ENCODE data around the gene TTC9C. TPM values are rescaled to one million over a fixed set of nuclear protein-coding genes. Genes with fewer than 3 reads are reported as not detected.

TTC9C gene
- polyA plus RNA-seq, 2 of the 4 experiments (the other 2 are of a cell fraction), result 33.5 to 42.6 TPM

DNA sequence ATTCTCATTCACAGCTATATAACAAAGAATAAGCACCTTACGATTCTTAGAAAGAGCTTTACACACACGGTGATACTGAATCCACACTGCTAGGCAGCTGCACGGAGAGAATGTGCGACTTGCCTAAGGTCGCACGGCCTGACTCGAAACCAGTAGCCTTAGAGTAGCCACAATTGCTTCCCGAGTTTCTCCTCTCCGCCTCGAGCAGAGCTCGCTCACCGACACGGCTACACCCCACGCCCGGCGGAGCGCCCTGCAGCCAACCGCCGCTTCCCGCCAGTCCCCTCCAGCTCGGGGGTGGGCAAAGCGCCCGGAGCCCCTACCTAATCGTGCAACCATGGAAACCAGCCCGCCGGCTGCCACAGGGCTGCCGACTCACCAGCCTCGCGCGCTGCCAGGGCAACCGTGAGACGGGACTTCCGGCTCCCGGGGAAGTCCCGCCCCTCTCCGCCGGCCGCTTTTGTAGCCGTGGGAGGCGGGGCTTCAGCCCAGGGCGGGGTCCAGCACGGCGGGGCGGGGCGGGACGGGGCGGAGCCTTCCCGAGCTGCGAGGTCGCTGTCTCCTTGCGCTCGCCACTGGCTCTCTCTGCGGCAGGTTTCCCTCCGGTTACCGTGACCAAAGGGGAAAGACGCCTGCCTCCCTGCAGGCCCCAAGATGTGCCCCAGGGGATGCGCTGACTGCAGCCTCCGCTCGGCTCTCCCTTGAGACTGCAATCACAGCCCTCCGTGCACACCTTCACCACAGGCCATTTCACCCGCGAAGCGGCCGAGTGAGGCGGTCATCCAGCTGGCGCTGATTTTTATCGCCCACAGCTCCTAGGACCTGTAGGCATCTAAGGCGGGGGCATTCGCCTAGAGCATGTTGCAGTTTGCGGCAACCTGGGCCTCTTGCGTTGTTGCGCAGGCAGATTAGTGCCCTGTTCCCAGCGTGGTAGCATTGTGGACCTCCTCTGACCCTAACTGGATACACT lies 22.1 kb upstream of the TTC9C start:
- peak; percentile 73 to 87 for ATAC-seq
- H3K9me3 ChIP-seq, result no peaks in the 10 kb centered on the region
- DNase-seq (ENCODE audit: low read depth in 1 of 2, low spot score in 1 of 2), result peak; percentile 87 to 90
- H3K4me3 ChIP-seq, result peak overlapping the region; percentile 69
- ChIA-PET POLR2A (interaction anchor here (0.8 to 6.1 kb wide), 11 partner anchors 10 to 293 kb away, joined by 3 to 64 read pairs (median 5); partner anchors contain the start of genes C11orf98, CSKMT, EEF1G and HNRNPUL2), CTCF (interaction anchor here (0.7 to 5.3 kb wide), 12 partner anchors 12 to 318 kb away, joined by 3 to 39 read pairs (median 5); partner anchors contain the start of genes HNRNPUL2 and TTC9C)
- peaks cover 26% of the 10 kb centered on the region for H3K4me1 ChIP-seq
- TF ChIP-seq, protein P1, sequence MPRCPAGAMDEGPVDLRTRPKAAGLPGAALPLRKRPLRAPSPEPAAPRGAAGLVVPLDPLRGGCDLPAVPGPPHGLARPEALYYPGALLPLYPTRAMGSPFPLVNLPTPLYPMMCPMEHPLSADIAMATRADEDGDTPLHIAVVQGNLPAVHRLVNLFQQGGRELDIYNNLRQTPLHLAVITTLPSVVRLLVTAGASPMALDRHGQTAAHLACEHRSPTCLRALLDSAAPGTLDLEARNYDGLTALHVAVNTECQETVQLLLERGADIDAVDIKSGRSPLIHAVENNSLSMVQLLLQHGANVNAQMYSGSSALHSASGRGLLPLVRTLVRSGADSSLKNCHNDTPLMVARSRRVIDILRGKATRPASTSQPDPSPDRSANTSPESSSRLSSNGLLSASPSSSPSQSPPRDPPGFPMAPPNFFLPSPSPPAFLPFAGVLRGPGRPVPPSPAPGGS (IDR thresholded peaks at IDR 0.05), result 0 out of 3 replicates have a peak, but pooled peaks have one; percentile 42
- TF ChIP-seq, protein P2, sequence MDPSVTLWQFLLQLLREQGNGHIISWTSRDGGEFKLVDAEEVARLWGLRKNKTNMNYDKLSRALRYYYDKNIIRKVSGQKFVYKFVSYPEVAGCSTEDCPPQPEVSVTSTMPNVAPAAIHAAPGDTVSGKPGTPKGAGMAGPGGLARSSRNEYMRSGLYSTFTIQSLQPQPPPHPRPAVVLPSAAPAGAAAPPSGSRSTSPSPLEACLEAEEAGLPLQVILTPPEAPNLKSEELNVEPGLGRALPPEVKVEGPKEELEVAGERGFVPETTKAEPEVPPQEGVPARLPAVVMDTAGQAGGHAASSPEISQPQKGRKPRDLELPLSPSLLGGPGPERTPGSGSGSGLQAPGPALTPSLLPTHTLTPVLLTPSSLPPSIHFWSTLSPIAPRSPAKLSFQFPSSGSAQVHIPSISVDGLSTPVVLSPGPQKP (IDR thresholded peaks at IDR 0.05; ENCODE audit: low read depth, low read length), result no peak
- TF ChIP-seq CEBPB (IDR thresholded peaks at IDR 0.05) (no peak), MYC (IDR thresholded peaks at IDR 0.05; ENCODE audit: borderline replicate concordance, low read length) (0 out of 2 replicates have a peak, but pooled peaks have one; percentile 40), MAZ (IDR thresholded peaks at IDR 0.05; ENCODE audit: borderline replicate concordance, low read depth, low read length) (no peak), JUNB (IDR thresholded peaks at IDR 0.05) (no peak), EHF (CRISPR knock-in tag; IDR thresholded peaks at IDR 0.05) (no peak), KDM1A (IDR thresholded peaks at IDR 0.05; ENCODE audit: low read depth) (no peak), TP53 (CRISPR knock-in tag; IDR thresholded peaks at IDR 0.05) (peak; percentile 74; the same call in 1 of the 2 replicates), RAD21 (conservative IDR thresholded peaks at IDR 0.05 in 1 of 2, IDR thresholded peaks at IDR 0.05 in 1 of 2) (no peak), FOSB (CRISPR knock-in tag; IDR thresholded peaks at IDR 0.05) (no peak), JUN (IDR thresholded peaks at IDR 0.05) (peak in 1 of 2 experiments; percentile 83; a peak in 3 of 5 replicates), SREBF2 (IDR thresholded peaks at IDR 0.05) (no peak), NPAS2 (CRISPR knock-in tag; IDR thresholded peaks at IDR 0.05; ENCODE audit: borderline replicate concordance) (no peak), POLR2A (IDR thresholded peaks at IDR 0.05; ENCODE audit: low read length) (peak; percentile 66), POLR2AphosphoS2 (conservative IDR thresholded peaks at IDR 0.05; ENCODE audit: low read length) (no peak), NFE2L2 (conservative IDR thresholded peaks at IDR 0.05; ENCODE audit: low read length) (no peak), GATA3 (IDR thresholded peaks at IDR 0.05; ENCODE audit: borderline replicate concordance) (0 out of 2 replicates have a peak, but pooled peaks have one; percentile 42), TFCP2L1 (CRISPR knock-in tag; IDR thresholded peaks at IDR 0.05) (0 out of 2 replicates have a peak, but pooled peaks have one; percentile 5), PHF8 (IDR thresholded peaks at IDR 0.05; ENCODE audit: borderline replicate concordance, low read depth) (no peak), HDAC2 (IDR thresholded peaks at IDR 0.05) (no peak), EP300 (IDR thresholded peaks at IDR 0.05) (no peak), RARB (CRISPR knock-in tag; IDR thresholded peaks at IDR 0.05) (no peak), ZFP36 (IDR thresholded peaks at IDR 0.05; ENCODE audit: borderline replicate concordance, partially characterized antibody) (no peak), RFX5 (IDR thresholded peaks at IDR 0.05) (no peak), BHLHE40 (IDR thresholded peaks at IDR 0.05; ENCODE audit: low read depth, low read length) (no peak), ZSCAN20 (CRISPR knock-in tag; IDR thresholded peaks at IDR 0.05) (no peak), CHD2 (IDR thresholded peaks at IDR 0.05; ENCODE audit: low read length, partially characterized antibody) (no peak)
- TF ChIP-seq, protein P3, sequence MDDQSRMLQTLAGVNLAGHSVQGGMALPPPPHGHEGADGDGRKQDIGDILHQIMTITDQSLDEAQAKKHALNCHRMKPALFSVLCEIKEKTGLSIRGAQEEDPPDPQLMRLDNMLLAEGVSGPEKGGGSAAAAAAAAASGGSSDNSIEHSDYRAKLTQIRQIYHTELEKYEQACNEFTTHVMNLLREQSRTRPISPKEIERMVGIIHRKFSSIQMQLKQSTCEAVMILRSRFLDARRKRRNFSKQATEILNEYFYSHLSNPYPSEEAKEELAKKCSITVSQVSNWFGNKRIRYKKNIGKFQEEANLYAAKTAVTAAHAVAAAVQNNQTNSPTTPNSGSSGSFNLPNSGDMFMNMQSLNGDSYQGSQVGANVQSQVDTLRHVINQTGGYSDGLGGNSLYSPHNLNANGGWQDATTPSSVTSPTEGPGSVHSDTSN (IDR thresholded peaks at IDR 0.05), result peak; percentile 3; the same call in 1 of the 2 replicates
- TF ChIP-seq, protein P4, sequence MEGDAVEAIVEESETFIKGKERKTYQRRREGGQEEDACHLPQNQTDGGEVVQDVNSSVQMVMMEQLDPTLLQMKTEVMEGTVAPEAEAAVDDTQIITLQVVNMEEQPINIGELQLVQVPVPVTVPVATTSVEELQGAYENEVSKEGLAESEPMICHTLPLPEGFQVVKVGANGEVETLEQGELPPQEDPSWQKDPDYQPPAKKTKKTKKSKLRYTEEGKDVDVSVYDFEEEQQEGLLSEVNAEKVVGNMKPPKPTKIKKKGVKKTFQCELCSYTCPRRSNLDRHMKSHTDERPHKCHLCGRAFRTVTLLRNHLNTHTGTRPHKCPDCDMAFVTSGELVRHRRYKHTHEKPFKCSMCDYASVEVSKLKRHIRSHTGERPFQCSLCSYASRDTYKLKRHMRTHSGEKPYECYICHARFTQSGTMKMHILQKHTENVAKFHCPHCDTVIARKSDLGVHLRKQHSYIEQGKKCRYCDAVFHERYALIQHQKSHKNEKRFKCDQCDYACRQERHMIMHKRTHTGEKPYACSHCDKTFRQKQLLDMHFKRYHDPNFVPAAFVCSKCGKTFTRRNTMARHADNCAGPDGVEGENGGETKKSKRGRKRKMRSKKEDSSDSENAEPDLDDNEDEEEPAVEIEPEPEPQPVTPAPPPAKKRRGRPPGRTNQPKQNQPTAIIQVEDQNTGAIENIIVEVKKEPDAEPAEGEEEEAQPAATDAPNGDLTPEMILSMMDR (IDR thresholded peaks at IDR 0.05), result no peak
- TF ChIP-seq, protein P5, sequence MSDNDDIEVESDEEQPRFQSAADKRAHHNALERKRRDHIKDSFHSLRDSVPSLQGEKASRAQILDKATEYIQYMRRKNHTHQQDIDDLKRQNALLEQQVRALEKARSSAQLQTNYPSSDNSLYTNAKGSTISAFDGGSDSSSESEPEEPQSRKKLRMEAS (IDR thresholded peaks at IDR 0.05), result peak; percentile 74; the same call in 1 of the 2 replicates
- TF ChIP-seq, protein P6, sequence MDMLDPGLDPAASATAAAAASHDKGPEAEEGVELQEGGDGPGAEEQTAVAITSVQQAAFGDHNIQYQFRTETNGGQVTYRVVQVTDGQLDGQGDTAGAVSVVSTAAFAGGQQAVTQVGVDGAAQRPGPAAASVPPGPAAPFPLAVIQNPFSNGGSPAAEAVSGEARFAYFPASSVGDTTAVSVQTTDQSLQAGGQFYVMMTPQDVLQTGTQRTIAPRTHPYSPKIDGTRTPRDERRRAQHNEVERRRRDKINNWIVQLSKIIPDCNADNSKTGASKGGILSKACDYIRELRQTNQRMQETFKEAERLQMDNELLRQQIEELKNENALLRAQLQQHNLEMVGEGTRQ (IDR thresholded peaks at IDR 0.05), result no peak
- H3K4me2 ChIP-seq, result peak overlapping the region; percentile 78
- no peak for FAIRE-seq
- 30% methylated on average over 40 of the region's 73 CpGs for WGBS (ENCODE audit: missing lambda C conversion rate)
- H3K27ac ChIP-seq, result peak overlapping the region; percentile 80 to 92

Data from A549 (cell line).